Measurements from ENCODE around the gene DCAF4. TPM values are rescaled to one million over a fixed set of nuclear protein-coding genes. Genes with fewer than 3 reads are reported as not detected.

DCAF4 gene
- polyA plus RNA-seq, 1 of the 3 experiments (the other 2 are of a cell fraction) = 17.9 TPM

GRCh38 chr14:72888636-72889201 lies 37.5 kb upstream of the DCAF4 start:
- no peaks in the 10 kb centered on the region for H3K9me3 ChIP-seq
- peaks cover 17% of the 10 kb centered on the region for H3K27me3 ChIP-seq (ENCODE audit: insufficient read depth)
- H2AFZ ChIP-seq (ENCODE audit: low read depth) = no peak overlapping the region
- TF ChIP-seq GABPA (IDR thresholded peaks at IDR 0.05; ENCODE audit: low read depth) (no peak), TEAD4 (IDR thresholded peaks at IDR 0.05; ENCODE audit: borderline replicate concordance, insufficient read depth) (no peak), USF1 (IDR thresholded peaks at IDR 0.05; ENCODE audit: borderline replicate concordance, low read depth) (no peak), TCF12 (IDR thresholded peaks at IDR 0.05) (no peak), RXRA (IDR thresholded peaks at IDR 0.05; ENCODE audit: borderline replicate concordance, low read depth) (no peak), RAD21 (IDR thresholded peaks at IDR 0.05; ENCODE audit: low read length) (no peak), FOXJ3 (CRISPR knock-in tag; IDR thresholded peaks at IDR 0.05) (no peak), FOXM1 (IDR thresholded peaks at IDR 0.05; ENCODE audit: low read depth) (no peak), SMC3 (IDR thresholded peaks at IDR 0.05; ENCODE audit: low read depth, low read length) (no peak), SIN3A (IDR thresholded peaks at IDR 0.05; ENCODE audit: borderline replicate concordance, low read depth, low read length) (no peak), IRF3 (IDR thresholded peaks at IDR 0.05; ENCODE audit: low read depth, low read length) (no peak), CHD2 (IDR thresholded peaks at IDR 0.05; ENCODE audit: low read length, partially characterized antibody) (no peak), POLR2AphosphoS5 (IDR thresholded peaks at IDR 0.05; ENCODE audit: low read depth, low read length) (no peak)
- H3K9ac ChIP-seq = no peak overlapping the region
- 57% methylated on average over 2 of the region's 2 CpGs for WGBS (ENCODE audit: low lambda C conversion rate)
- H3K27ac ChIP-seq (ENCODE audit: low read depth in 2 of 2, low read length in 1 of 2) = no peak overlapping the region
- H4K20me1 ChIP-seq (ENCODE audit: insufficient read depth) = no peaks in the 10 kb centered on the region
- ChIA-PET POLR2A (no interaction called here), CTCF (interaction anchor here (1.1 to 7.5 kb wide), 5 partner anchors 16 to 374 kb away, joined by 3 to 70 read pairs (median 3); no protein-coding TSS in a partner anchor)
- no peak overlapping the region for H3K4me2 ChIP-seq
- H3K79me2 ChIP-seq (ENCODE audit: insufficient read depth) = no peaks in the 10 kb centered on the region
- H3K36me3 ChIP-seq (replicated peaks in 1 of 2; ENCODE audit: control insufficient read depth in 1 of 2, insufficient read depth in 2 of 2, low read length in 1 of 2) = no peaks in the 10 kb centered on the region
- peaks cover 0 to 17% of the 10 kb centered on the region in 2 experiments; a peak in 3 of 4 replicates for H3K4me1 ChIP-seq (ENCODE audit: control insufficient read depth in 1 of 2, insufficient read depth in 2 of 2, low read depth in 1 of 2, low read length in 1 of 2)
- no peak overlapping the region for H3K4me3 ChIP-seq (ENCODE audit: low read depth in 2 of 2, low read length in 1 of 2)
- DNase-seq = no peak
- no peaks in the 10 kb centered on the region for H3K9me2 ChIP-seq
- H3F3A ChIP-seq (replicated peaks; ENCODE audit: insufficient read depth) = no peaks in the 10 kb centered on the region

DNA sequence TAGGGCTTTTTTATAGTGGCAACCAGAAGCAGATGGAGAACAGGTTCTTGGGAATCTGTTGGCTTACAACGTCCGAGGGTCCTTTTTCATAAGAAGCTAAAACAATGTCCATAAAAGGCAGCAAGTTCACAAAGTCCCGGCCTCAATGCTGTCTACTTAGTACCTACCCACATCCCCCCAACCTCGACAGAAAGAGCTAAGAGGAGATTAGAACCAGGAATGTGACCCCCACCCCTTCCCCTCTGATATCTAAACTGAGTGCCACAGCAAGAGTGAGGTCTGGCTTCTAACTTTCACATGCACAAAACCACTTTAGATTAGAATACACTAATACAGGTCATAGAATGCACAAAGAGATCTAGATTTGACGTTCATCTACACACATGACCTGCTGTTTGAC lies 36.9 kb upstream of the DCAF4 start:
- ChIA-PET CTCF (interaction anchor here (1.1 to 7.5 kb wide), 3 partner anchors 15 to 374 kb away, joined by 3 to 70 read pairs (median 6); no protein-coding TSS in a partner anchor), POLR2A (no interaction called here)
- Histone ChIP-seq H3K79me2 (ENCODE audit: insufficient read depth) (no peaks in the 10 kb centered on the region), H3K27ac (ENCODE audit: low read depth in 2 of 2, low read length in 1 of 2) (no peak overlapping the region), H4K20me1 (ENCODE audit: insufficient read depth) (no peaks in the 10 kb centered on the region), H3K36me3 (replicated peaks in 1 of 2; ENCODE audit: control insufficient read depth in 1 of 2, insufficient read depth in 2 of 2, low read length in 1 of 2) (no peaks in the 10 kb centered on the region), H3K9ac (no peak overlapping the region), H3K9me2 (no peaks in the 10 kb centered on the region), H2AFZ (ENCODE audit: low read depth) (no peak overlapping the region), H3F3A (replicated peaks; ENCODE audit: insufficient read depth) (no peaks in the 10 kb centered on the region), H3K4me1 (ENCODE audit: control insufficient read depth in 1 of 2, insufficient read depth in 2 of 2, low read depth in 1 of 2, low read length in 1 of 2) (peaks cover 0 to 17% of the 10 kb centered on the region in 2 experiments; a peak in 2 of 4 replicates), H3K9me3 (no peaks in the 10 kb centered on the region), H3K4me3 (ENCODE audit: low read depth in 2 of 2, low read length in 1 of 2) (no peak overlapping the region), H3K27me3 (ENCODE audit: insufficient read depth) (peaks cover 17% of the 10 kb centered on the region), H3K4me2 (no peak overlapping the region)
- no peak for DNase-seq
- 58% methylated on average over 5 of the region's 5 CpGs for WGBS (ENCODE audit: low lambda C conversion rate)
- TF ChIP-seq USF1 (IDR thresholded peaks at IDR 0.05; ENCODE audit: borderline replicate concordance, low read depth) (no peak), EZH2phosphoT487 (IDR thresholded peaks at IDR 0.05; ENCODE audit: borderline replicate concordance, low read depth) (no peak), FOXJ3 (CRISPR knock-in tag; IDR thresholded peaks at IDR 0.05) (no peak), IRF3 (IDR thresholded peaks at IDR 0.05; ENCODE audit: low read depth, low read length) (no peak), GABPA (IDR thresholded peaks at IDR 0.05; ENCODE audit: low read depth) (no peak), SIN3A (IDR thresholded peaks at IDR 0.05; ENCODE audit: borderline replicate concordance, low read depth, low read length) (no peak), FOSL2 (IDR thresholded peaks at IDR 0.05; ENCODE audit: borderline replicate concordance, low read depth) (no peak)
